ENCODE results near the gene MIER1.
A peak's percentile ranks its signal among the peaks of the same experiment; 100 is the strongest.
"Not testable (repeated sequence)": the region's sequence is repeated elsewhere in the genome, so short reads cannot be mapped to it uniquely, and the experiment has no call there.

MIER1 gene

DNA sequence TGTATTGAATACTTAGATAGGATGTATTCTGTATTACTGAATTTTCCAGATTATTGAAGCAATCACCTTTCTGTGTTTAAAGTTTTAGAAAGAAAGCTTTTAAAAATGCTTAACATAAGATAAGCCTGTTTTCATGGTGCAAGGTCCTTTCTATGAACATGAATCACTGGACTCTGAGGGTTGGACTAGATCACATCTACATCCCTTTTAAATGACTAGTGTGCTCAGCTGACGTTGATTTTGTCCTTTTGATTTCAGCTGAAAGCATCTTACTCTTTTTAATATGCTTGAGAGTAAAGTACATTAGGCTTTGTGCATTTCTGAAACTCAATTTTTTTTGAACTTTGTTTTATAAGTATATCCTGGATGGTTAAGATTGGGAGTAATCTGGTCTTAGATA, 16.2 kb downstream of the MIER1 start:
- DNase-seq = no peak

DNA sequence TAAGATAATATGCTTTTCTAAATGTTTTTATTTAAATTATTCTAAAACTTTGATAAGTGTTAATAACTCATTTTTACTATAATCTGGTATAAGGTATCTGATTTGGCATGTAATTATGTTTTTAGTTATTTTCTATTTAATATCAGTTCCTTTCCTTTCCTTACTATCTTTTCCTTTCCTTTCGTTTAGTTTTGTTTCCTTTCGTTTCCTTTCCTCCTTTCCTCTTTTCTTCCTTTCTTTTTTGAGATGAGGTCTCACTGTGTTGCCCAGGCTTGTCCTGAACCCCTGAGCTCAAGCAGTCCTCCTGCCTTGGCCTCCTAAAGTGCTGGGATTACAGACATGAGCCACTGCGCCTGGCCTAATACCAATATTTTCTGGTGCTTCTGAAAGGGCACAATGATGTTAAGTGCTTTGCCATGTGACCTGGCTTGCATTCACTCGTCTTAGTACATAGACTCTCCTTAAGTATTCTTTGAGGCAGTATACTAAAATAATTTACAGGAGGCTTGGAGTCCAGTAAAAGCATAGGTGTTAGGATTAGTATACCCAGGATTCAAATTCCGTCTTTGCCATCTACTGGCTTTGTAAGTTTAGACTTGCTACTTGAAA, 18.7 kb downstream of the MIER1 start:
- no peak for DNase-seq

- DNase-seq = no peak
Observed at GRCh38 chr1:66944330-66945274, 19.8 kb downstream of the MIER1 start.

DNA sequence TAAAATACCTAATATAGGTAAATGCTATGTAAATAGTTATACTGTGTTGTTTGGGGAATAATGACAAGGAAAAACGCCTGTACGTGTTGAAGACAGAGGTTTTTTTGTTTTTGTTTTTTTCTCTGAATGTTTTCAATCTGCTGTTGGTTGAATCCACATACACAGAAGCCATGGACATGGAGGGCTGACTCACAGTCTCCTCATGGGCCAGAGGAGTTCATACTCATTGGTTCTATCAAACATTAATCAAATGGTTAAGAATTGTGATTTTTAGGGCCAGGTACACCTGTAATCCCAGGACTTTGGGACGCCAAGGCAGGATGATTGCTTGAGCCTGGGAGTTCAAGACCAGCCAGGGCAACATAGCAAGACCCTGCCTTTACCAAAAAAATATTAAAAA, 20.5 kb downstream of the MIER1 start:
- no peak for DNase-seq

GRCh38 chr1:66947267-66947666, 22.5 kb downstream of the MIER1 start:
- no peak for DNase-seq

- no peak for DNase-seq
Observed at GRCh38 chr1:66951513-66951912, 26.7 kb downstream of the MIER1 start.

GRCh38 chr1:66954208-66954607, 29.4 kb downstream of the MIER1 start:
- no peak for DNase-seq

DNA sequence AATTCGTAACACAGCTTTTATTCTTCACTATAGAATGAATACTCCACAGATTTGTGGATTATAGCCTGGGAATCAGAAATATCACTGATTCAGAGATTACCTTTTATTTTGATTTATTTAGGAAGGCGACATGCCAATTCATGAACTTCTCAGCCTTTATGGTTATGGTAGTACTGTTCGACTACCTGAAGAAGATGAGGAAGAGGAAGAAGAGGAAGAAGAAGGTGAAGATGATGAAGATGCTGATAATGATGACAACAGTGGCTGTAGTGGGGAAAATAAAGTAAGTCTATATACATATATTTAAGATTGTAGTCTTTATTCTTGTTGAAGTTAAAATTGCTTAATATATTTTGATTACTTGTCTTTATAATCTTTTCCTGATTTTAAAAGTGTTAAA, 33.1 kb downstream of the MIER1 start:
- DNase-seq = no peak

DNA sequence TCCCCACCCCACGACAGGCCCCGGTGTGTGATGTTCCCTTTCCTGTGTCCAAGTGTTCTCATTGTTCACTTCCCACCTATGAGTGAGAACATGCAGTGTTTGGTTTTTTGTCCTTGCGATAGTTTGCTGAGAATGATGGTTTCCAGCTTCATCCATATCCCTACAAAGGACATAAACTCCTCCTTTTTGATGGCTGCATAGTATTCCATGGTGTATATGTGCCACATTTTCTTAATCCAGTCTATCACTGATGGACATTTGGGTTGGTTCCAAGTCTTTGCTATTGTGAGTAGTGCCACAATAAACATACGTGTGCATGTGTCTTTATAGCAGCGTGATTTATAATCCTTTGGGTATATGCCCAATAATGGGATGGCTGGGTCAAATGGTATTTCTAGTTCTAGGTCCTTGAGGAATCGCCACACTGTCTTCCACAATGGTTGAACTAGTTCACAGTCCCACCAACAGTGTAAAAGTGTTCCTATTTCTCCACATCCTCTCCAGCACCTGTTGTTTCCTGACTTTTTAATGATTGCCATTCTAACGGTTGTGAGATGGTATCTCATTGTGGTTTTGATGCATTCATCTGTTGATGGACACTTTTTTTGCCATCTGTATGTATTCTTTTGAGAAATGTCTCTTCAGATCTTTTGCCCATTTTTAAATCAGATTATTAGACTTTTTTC, 41.5 kb downstream of the MIER1 start:
- DNase-seq = not testable (repeated sequence)

- no peak for DNase-seq
Observed at GRCh38 chr1:66968574-66968973, 43.8 kb downstream of the MIER1 start.

DNA sequence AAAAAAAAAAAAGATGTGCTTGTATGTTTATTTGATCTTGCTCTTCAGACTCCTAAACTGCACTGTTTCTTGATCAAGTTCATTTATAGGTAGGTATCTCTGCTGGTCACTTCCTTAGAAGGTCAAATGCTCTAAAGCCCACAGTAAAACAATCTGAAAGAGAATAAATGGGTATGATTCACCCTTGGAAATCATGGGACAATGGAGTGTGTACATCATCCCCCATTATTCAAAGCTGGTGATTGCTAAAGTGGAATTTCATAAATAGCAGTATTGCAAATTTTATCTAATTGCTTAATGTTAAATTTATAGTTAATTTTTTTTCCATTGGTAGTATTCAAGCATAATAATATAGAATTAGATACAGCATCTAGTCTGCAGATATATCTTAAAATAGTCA, 53.4 kb downstream of the MIER1 start:
- no peak for DNase-seq

DNA sequence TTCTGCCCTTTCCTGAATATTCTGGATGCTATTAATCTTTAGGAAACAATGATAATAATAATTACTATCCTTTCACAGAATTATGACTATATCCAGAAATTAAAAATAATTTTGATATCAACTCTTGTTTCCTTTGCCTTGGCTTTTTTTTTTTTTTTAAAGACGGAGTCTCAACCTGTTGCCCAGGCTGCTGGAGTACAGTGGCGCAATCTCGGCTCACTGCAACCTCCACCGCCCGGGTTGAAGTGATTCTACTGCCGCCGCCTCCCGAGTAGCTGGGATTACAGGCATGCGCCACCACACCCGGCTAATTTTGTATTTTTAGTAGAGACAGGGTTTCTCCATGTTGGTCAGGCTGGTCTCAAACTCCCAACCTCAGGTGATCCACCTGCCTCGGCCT, 54.8 kb downstream of the MIER1 start:
- not testable (repeated sequence) for DNase-seq

DNA sequence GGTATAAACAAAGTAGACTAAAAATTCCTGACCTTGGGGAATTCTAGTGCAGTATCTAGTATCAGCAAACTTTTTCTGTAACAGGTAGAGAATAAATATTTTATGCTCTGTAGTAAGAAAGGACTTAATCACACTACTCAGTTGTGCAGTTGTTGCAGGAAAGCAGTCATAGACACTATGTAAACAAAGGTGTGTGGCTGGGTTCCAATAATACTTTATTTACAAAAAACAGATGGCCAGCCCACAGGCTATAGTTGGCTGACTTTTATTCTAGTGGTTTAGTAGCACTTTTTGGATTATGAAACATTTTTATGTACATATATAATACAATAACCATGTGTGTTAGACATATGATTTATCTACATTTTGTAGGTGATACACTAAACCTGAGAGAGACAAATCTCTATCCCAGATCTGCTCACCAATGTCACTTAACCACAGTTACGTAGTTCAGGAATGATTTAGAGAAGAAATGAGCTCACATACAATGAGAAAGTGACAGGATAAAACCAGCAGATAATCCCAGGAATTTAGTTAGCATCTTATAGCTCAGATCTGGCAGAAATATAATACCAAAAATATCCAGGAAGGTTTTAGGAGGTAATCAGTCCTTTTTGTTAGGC, 56.1 kb downstream of the MIER1 start:
- DNase-seq = no peak

- DNase-seq = peak; percentile 0
Observed at GRCh38 chr1:66981679-66982078, 56.9 kb downstream of the MIER1 start.

GRCh38 chr1:66982561-66983260, 57.9 kb downstream of the MIER1 start:
- DNase-seq = no peak

DNA sequence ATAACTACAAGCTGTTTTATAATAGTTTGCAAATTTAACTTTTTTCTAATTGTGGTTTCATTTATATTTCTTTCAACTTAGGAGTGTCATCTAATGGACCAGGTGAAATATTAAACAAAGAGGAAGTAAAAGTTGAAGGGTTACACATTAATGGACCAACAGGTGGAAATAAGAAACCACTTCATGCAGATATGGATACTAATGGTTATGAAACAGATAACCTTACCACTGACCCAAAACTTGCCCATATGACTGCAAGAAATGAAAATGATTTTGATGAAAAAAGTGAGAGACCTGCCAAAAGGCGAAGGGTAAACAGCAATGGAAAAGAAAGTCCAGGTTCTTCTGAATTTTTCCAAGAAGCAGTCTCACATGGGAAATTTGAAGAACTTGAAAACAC, 59.7 kb downstream of the MIER1 start:
- no peak for DNase-seq

- DNase-seq = no peak
Observed at GRCh38 chr1:66985835-66986234, 61.0 kb downstream of the MIER1 start.

- DNase-seq = no peak
Observed at GRCh38 chr1:66993076-66993475, 68.3 kb downstream of the MIER1 start.

DNA sequence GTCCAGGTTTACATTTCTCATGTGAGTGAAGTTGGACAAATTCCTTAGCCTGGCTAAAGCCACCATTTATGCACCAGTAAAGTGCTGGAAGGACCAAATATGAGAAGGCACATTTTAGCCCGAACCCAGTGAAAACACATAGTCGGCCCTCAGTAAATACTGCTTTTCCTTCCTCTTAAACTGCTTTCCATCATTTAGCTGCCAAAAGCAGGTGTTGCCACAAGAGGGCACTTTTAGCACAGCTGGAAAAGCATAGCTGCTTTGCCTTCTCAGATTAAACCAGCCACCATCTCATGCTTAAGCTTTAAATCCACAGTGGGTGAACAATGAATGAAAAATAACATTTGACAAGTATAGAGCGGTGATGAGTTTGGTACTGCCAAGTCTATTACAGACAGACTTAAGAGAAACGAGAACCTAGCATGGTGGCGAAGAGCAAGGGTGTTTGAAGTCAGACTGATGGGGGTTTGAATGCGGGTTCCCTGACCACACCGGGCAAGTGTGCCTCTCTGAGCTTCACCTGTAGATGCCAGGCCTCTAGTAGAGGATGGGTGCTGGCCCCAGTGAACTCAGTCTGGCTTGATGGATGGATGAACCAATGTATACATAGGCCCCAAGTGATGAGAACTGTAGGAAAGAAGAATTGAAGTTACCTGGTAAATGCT, 71.4 kb downstream of the MIER1 start:
- DNase-seq = peak; percentile 73

- DNase-seq = peak; percentile 8
Observed at GRCh38 chr1:66998972-66999371, 74.2 kb downstream of the MIER1 start.

DNA sequence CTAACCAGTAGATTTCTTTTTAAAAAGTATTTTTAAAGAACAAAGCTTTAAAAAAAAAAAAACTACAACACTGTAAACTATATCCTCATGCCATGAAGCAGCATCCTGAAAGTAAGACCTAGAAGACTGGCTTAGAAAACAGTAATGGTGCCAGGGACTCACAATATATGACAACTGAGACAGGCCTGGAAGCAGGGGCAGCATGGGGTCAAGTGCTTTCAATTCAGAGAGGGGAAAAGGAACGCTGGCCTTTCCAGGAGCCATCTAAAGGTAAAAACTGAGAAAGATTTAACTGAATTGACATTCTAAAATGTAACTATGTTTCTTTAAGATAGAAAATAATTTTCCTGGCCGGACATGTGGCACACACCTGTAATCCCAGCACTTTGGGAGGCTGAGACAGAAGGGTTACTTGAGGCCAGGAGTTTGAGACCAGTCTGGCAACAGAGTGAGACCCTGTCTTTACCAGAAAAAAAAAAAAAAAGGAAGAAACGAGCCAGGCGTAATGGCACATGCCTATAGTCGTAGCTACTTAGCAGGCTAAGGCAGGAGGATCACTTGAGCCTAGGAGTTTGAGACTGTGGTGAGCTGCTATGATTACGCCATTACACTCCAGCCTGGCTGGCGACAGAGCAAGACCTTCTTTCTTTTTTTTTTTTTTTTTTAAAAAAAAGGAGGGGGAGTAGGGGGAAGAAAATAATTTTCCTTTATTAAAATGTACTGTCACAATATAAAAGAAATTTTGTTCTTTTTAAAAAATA, 75.0 kb downstream of the MIER1 start:
- DNase-seq = no peak

All from GDM1 (cell line).